NCI-H2029 treated with DMSO at 0.1 percent for 48 hours (cell line): ENCODE results near the gene ATF6.
A peak's percentile ranks its signal among the peaks of the same experiment; 100 is the strongest.

Experiments used
- DNase-seq: peaks from one replicate; lab custom pipeline; 2025; lab: John Stamatoyannopoulos, UW

Gene ATF6

GRCh38 chr1:162003061-162003829 is 237.1 kb downstream of the ATF6 start:
- no peak for DNase-seq

- peak; percentile 16 for DNase-seq
These were observed 237.7 kb downstream of the ATF6 start for GRCh38 chr1:162003830-162004215.

GRCh38 chr1:162004441-162004950 is 238.4 kb downstream of the ATF6 start:
- DNase-seq: no peak

- DNase-seq: no peak
These were observed 240.0 kb downstream of the ATF6 start for GRCh38 chr1:162006081-162006480.

GRCh38 chr1:162007466-162007865 is 241.3 kb downstream of the ATF6 start:
- no peak for DNase-seq

- no peak for DNase-seq
These were observed 242.7 kb downstream of the ATF6 start for GRCh38 chr1:162008799-162009198.

- no peak for DNase-seq
These were observed 243.5 kb downstream of the ATF6 start for GRCh38 chr1:162009501-162010174.

- DNase-seq: no peak
These were observed 244.0 kb downstream of the ATF6 start for GRCh38 chr1:162010175-162010506.

- DNase-seq: no peak
These were observed 245.4 kb downstream of the ATF6 start for GRCh38 chr1:162011337-162012012.

GRCh38 chr1:162013289-162013688 is 247.2 kb downstream of the ATF6 start:
- no peak for DNase-seq
